GM19455 (cell line): ENCODE measurements around the gene GRIN3B.

Experiments
- ATAC-seq: cut with Tn5 transposase; IDR thresholded peaks from one replicate; pipeline ENCODE4 v1.9.1; 2021; ENCODE audit not compliant: unreplicated experiment

The GRIN3B gene

DNA sequence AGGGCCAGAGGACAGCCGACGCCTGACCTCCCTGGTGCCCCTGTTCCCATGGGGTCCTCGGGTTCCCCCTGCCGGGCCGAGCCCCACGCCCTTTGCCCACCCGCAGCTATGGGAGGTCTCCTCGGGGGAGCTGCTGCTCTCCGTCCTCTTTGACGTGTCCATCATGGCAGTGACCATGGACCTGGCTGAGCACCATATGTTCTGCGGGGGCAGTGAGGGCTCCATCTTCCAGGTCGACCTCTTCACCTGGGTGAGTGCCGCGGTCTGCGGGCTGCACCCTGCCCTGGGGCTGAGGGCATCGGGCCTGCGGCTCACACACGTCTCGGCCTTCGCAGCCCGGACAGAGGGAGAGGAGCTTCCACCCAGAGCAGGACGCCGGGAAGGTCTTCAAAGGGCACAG is 9.5 kb upstream of the GRIN3B start:
- ATAC-seq: no peak

GRCh38 chr19:991174-991931 is 8.9 kb upstream of the GRIN3B start:
- no peak for ATAC-seq

GRCh38 chr19:991932-992669 is 8.1 kb upstream of the GRIN3B start:
- ATAC-seq: no peak

- ATAC-seq: no peak
Measured at GRCh38 chr19:992670-993055, 7.6 kb upstream of the GRIN3B start.

DNA sequence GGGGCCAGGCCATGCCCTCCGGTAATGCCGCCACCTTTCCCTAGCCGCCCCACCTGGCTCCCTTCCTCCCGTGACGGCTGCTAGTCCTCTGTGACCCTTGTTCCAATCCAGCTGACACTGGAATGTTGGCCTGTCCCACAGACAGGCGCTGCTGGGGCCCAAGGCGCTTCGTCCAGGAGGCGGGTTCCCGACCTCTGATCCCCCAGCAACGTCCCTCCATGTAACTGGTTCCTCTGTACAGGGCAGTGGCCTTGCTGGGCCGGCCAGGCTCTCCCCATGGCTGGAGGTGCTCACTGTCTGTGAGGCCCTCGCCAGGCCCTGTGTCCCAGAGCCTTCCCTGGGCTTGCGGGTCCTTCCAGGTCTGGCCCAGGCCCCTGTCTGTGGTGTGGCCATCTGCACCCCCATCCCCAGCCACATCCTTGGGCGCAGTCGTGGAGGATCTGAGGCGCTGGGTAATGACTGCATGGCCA is 6.8 kb upstream of the GRIN3B start:
- no peak for ATAC-seq

GRCh38 chr19:993831-994393 is 6.3 kb upstream of the GRIN3B start:
- no peak for ATAC-seq

GRCh38 chr19:994516-994915 is 5.7 kb upstream of the GRIN3B start:
- ATAC-seq: no peak

DNA sequence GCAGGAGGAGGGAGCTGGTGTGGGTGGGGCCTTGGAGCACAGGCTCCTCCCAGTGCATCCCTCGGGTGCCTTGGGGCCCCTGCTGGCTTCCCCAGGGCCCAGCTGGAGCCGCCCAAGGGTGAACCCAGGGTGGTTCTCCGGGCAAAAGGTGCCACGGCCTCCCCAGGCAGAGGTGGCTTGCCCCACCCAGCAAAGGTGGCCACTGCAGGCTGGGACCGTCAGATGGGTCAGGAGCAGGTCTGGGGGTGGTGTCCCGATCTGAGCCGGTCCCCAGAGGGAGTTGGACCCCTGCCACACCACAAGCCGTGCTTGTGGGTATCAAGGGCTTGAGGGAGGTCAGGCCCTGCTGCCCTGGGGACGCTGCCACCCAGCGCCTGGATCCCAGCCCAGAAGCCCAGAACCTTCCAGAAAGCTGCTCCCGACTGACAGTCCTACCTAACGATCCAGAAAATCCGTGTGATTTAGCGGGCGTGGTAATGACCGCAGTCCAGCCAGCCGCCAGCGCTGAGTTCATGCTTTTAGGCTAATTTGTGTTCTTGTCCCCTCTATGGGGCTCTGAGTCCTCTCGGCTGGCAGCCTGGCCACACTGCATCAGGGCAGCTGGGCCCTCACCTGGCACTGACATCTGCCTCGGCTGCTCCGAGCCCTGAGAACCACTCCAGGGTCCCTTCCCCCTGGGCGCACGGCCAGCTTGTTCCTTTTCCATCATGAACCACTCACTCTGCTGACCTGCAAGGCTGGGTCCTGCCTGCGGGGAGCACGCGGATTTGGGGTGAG is 5.0 kb upstream of the GRIN3B start:
- ATAC-seq: no peak

- no peak for ATAC-seq
Measured at GRCh38 chr19:996051-996838, 4.0 kb upstream of the GRIN3B start.

DNA sequence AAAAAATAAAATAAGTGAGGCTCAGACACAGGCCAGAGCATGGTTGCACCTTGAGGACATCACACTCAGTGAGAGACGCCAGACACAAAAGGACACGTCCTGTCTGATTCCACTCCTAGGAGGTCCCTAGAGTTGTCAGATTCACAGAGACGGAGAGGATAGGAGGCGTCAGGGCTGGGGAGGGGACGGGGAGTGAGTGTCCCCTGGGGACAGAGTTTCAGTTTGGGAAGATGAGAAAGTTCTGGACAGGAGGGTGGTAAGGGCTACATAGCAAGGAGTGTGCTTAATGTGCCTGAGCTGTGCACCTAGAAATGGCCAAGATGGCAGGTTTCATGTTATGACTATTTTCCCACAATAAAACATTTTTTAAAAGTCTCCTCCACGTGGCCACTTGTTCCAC is 2.2 kb upstream of the GRIN3B start:
- ATAC-seq: no peak

GRCh38 chr19:999379-999719 is 870 bp upstream of the GRIN3B start:
- no peak for ATAC-seq

- no peak for ATAC-seq
Measured at GRCh38 chr19:1000591-1001537, 645 bp downstream of the GRIN3B start.

GRCh38 chr19:1001538-1002166 is 1.4 kb downstream of the GRIN3B start:
- no peak for ATAC-seq

DNA sequence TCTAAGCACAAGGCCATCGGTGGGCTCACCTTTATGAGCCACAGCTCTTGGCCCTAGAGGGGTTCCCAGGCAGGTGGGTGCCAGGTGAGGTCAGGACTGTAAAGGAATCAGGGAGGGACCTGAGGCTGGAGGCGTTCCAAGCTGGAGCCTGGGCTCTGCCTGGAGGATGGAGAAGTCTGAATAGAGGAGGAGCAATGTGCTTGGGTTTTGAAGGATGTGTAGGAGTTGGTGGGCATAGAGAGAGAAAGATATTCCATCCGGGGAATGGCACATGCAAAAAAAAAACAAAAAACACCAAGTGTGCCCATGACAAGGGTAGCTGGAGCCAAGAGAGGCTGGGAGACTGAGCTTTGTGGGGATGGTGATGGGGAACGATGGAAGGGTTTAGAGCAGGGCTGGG is 2.4 kb downstream of the GRIN3B start:
- ATAC-seq: no peak

DNA sequence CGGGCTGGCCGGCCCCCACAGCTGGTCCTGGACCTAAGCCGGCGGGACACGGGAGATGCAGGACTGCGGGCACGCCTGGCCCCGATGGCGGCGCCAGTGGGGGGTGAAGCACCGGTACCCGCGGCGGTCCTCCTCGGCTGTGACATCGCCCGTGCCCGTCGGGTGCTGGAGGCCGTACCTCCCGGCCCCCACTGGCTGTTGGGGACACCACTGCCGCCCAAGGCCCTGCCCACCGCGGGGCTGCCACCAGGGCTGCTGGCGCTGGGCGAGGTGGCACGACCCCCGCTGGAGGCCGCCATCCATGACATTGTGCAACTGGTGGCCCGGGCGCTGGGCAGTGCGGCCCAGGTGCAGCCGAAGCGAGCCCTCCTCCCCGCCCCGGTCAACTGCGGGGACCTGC is 3.1 kb downstream of the GRIN3B start:
- ATAC-seq: no peak

DNA sequence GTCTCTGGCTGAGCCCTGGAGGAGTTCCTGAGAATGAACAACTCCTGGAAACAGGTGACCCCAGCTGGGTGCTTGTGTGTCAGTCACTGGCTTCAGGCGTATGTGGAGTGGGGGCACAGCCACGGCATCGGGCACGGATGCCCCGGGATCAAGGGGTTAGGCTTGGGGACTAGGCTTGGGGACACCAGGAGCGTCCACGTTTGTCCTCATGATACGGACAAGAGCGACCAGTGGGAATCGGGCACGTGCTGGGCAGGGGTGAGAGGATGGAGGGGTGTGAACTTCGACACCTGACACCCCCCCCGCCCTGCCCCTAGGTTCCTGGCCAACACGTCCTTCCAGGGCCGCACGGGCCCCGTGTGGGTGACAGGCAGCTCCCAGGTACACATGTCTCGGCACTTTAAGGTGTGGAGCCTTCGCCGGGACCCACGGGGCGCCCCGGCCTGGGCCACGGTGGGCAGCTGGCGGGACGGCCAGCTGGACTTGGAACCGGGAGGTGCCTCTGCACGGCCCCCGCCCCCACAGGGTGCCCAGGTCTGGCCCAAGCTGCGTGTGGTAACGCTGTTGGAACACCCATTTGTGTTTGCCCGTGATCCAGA is 4.1 kb downstream of the GRIN3B start:
- ATAC-seq: no peak

- no peak for ATAC-seq
Measured at GRCh38 chr19:1004803-1005664, 4.8 kb downstream of the GRIN3B start.
